SHP77 (cell line): ENCODE data around the gene GRIA4.
A peak's percentile ranks its signal among the peaks of the same experiment; 100 is the strongest.

Experiments used
- DNase-seq, 2 experiments: peaks; one replicate each; lab custom pipeline; 2025; lab: John Stamatoyannopoulos, UW

Gene GRIA4

GRCh38 chr11:105609832-105610781 is at the start of gene GRIA4:
TSS of gene GRIA4 (plus strand) at chr11:105610073. CDS start at chr11:105610998, 925 bp downstream.
- peak; percentile 40 to 64 for DNase-seq

- DNase-seq = no peak
These were observed 36.8 kb upstream of the GRIA4 start for GRCh38 chr11:105573091-105573490.

GRCh38 chr11:105574974-105575373 is 34.9 kb upstream of the GRIA4 start:
- DNase-seq = no peak

DNA sequence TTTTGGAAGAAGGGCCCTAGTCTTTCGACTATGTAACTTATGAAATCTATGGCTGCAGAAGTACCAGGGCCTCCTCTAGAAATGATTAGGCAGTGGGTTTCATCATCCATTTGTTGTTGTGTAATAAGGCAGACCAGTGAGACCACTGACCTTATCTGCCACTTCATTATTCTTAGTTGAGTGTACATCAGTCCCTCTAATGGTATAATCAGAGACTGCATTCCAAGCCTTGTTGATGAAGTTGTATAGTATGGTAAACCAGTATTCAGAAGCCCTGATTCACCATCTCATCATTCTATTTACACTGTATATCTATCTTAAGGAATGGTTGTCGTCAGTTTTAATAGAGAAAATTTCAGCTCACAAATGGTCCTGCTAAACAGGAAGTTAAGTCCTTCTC is 32.2 kb upstream of the GRIA4 start:
- no peak for DNase-seq

- no peak for DNase-seq
These were observed 30.8 kb upstream of the GRIA4 start for GRCh38 chr11:105579111-105579510.

- no peak for DNase-seq
These were observed 27.4 kb upstream of the GRIA4 start for GRCh38 chr11:105582497-105582896.

- DNase-seq = no peak
These were observed 21.9 kb upstream of the GRIA4 start for GRCh38 chr11:105588001-105588400.

GRCh38 chr11:105589346-105589745 is 20.5 kb upstream of the GRIA4 start:
- DNase-seq = no peak

GRCh38 chr11:105592035-105592434 is 17.8 kb upstream of the GRIA4 start:
- DNase-seq = no peak

GRCh38 chr11:105598371-105598770 is 11.5 kb upstream of the GRIA4 start:
- no peak for DNase-seq

DNA sequence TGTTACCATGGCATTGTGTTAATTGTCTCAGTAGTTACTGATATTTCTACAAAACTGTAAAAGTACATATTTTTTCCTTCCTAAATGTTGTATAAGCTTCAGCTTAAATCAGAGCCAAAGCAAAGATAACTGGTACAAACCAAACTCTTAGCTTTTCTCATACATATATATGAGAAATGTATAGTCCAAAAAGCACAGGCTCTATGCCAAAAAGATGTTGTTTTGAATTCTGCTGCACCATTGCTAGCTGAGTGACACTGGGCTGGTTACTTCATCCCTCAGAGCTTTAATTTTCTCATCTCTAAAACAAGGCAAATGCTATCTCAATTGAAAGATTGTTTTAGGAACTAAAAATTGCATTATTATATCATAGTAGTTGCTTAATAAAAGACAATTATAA is 6.7 kb upstream of the GRIA4 start:
- no peak for DNase-seq

DNA sequence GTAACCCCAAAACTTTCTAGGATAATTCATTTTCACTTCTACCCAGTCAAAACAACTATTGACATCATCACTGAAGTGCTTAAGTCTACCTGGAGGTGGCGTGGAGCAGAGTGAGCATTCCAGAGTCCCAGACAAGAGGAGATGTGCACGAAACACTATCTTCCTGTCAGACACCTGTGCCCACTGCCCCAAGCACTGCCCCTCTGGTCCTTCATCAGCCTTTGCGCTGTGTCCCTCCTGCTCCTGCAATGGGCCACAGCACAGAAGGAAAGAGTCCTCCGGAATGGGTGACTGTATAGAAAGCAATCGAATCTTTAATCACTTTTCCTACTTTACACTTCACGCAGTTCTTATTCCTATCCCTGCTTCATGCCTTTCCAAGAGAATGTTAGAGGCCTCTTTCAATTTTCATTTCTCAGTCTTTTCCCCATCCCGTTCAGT is 512 bp upstream of the GRIA4 start:
- peak; percentile 13 to 48 for DNase-seq

DNA sequence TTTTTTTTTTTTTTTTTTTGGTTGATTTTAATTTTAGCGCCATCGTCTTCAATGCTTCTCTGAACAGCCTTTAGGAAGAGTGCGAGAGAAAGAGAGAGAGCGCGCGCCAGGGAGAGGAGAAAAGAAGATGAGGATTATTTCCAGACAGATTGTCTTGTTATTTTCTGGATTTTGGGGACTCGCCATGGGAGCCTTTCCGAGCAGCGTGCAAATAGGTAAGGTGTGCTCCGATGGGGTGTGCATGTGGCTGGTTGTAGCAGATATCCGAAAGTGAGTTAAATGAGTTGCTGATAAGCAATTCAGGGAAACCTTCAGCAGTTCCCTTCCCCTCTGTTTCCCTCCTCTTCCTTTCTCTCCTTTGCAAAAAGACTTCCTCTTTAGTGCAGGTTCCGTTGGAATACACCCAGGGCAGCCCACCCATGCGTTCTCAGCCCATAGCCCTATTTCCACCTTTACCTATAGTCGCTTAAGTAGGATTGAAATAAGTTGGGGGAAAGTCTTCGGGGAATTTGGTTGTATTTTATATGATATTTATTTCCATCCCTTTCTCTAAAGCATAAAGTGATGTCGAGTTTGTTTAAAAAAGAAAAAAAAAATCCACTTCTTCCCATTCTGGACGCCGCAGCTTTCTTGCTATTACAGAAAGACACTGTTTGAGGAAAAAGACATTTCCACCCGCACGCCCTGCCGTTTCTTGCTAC is 1.1 kb downstream of the GRIA4 start:
- DNase-seq = no peak

GRCh38 chr11:105611572-105612441 is 1.9 kb downstream of the GRIA4 start:
- DNase-seq = peak in 1 of 2 experiments; percentile 8

DNA sequence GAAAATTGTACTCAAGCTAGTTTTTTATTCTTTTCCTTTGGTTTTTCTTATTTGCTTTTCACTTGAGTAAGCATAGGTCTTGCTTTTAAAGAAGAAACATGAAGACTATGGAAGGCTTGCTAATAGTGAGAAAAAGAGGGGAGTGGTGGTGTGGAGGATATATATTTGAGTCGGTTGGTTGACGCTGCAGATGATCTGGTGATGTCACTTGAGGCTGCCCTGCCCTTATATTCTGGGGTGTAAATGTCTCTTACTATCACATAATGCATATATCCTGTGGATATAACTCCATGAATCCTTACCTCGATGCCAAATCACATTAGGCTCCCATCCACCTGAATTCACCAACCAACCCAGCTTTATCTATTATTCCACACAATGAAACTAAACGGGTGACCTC is 2.9 kb downstream of the GRIA4 start:
- DNase-seq = peak; percentile 19 to 28

- no peak for DNase-seq
These were observed 3.3 kb downstream of the GRIA4 start for GRCh38 chr11:105613183-105613582.

DNA sequence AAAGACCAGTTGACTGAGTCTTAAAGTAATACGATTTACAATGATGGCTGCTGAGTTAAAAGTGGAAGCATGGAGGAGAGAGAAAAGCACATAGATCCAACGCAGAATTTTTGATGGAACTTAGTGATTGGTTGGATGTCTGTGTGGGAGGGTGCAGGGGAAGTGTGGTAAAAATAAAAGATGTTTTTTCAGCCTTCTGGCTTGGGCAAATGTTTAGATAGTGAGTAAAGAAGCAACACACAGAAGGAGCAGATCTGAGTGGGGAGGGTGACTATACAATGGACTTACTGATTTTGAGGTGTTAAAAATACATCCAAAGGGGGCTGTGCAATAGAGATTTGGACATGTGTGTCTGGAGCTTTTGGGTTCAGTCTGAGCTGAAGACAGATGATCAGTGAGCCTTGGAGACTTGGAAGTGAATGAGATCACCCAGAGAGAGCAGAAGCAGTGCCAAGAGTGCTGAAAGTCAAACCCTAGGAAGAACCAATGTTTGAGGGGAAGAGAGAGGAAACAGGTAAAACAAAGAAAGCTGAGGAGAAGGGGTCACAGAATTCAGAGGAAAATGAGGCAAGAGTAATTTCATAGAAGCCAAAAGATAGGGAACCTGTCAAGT is 8.6 kb downstream of the GRIA4 start:
- DNase-seq = no peak

- DNase-seq = no peak
These were observed 9.7 kb downstream of the GRIA4 start for GRCh38 chr11:105619556-105619955.

DNA sequence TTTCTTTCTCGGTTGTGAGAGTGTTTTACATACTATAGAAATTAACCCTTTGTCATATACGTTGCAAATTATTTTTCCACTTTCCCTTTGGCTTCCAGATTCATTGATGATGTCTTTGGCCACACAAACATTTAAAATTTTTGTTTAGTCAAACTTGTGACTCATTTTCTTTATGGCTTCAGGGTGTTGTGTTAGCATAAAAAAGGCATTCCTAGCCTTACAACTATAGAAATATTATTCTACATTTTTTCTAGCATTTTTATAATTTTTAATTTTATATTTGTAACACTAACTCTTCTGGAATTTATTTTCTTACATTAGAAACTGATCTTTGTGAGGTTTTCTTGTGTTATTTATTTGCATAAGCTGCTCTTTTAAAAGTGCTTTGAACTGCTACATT is 12.1 kb downstream of the GRIA4 start:
- DNase-seq = no peak

DNA sequence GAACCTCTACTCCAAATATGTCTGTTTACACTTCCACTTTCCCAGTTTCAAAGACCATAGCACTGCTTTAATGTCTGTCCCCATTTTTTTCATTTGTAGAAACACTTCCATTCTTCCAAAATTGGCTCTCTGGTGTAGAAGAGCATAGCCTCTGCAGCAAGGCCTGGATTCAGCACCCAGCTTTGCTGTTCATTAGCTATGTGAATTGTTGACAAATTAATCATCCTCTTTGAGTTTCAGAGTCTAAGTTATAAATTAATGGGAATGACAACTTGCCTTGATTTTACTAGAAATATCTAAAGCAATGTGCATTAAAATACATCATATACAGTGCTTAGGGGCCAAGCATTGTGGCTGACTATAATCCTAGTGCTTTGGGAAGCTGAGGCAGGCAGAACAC is 22.4 kb downstream of the GRIA4 start:
- no peak for DNase-seq

DNA sequence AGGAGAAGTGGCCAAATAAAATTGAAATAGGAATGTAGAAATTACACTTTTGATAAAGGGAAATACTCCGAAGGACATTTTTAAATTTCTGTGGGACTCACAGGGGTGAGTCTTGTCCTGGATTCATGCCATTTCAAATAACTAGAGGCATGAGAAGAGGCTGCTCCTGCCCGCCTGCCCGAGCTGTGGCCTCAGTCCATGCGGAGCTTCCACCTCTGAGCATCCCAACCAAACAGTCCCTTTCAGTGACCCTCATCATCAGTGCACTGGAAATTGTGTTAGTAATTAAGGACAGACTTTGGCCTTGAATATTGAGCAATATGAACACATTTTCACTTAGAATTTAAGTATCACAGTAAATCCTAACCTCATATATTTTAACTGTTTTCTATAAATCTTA is 25.6 kb downstream of the GRIA4 start:
- DNase-seq = no peak

- no peak for DNase-seq
These were observed 26.6 kb downstream of the GRIA4 start for GRCh38 chr11:105636496-105636895.
